ENCODE results near the gene GALNT13.

The GALNT13 gene

GRCh38 chr2:153886833-153887232 lies 15.1 kb downstream of the GALNT13 start:
- TF ChIP-seq, protein P1, sequence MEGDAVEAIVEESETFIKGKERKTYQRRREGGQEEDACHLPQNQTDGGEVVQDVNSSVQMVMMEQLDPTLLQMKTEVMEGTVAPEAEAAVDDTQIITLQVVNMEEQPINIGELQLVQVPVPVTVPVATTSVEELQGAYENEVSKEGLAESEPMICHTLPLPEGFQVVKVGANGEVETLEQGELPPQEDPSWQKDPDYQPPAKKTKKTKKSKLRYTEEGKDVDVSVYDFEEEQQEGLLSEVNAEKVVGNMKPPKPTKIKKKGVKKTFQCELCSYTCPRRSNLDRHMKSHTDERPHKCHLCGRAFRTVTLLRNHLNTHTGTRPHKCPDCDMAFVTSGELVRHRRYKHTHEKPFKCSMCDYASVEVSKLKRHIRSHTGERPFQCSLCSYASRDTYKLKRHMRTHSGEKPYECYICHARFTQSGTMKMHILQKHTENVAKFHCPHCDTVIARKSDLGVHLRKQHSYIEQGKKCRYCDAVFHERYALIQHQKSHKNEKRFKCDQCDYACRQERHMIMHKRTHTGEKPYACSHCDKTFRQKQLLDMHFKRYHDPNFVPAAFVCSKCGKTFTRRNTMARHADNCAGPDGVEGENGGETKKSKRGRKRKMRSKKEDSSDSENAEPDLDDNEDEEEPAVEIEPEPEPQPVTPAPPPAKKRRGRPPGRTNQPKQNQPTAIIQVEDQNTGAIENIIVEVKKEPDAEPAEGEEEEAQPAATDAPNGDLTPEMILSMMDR (IDR thresholded peaks at IDR 0.05; ENCODE audit: control insufficient read depth, extremely low read depth, insufficient read depth), result no peak
- no peak overlapping the region for H3K4me3 ChIP-seq (ENCODE audit: low read depth, low read length)
- DNase-seq (ENCODE audit: low read depth), result no peak

DNA sequence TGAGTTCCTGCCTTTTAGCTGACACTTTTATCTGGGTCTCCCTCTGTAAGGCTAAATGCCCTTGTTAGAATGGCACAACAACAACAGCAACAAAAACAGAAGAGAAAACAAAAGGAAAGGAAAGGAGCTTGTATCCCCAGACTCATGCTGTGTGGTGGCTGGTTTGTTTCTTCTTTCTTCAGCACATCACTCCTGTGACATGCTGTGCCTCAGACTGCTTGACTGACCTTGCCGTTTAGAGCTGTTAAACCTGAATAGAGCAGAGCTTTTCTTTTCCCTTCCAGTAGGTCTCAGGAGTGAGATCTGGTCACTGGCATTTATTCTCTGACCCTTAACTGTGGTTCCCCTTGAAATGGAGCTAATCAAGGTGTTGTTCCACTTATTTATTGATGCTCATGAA lies 18.9 kb downstream of the GALNT13 start:
- DNase-seq (ENCODE audit: low read depth), result no peak
- H3K4me3 ChIP-seq (ENCODE audit: low read depth, low read length), result no peak overlapping the region
- TF ChIP-seq, protein P1 (IDR thresholded peaks at IDR 0.05; ENCODE audit: control insufficient read depth, extremely low read depth, insufficient read depth), result no peak

DNA sequence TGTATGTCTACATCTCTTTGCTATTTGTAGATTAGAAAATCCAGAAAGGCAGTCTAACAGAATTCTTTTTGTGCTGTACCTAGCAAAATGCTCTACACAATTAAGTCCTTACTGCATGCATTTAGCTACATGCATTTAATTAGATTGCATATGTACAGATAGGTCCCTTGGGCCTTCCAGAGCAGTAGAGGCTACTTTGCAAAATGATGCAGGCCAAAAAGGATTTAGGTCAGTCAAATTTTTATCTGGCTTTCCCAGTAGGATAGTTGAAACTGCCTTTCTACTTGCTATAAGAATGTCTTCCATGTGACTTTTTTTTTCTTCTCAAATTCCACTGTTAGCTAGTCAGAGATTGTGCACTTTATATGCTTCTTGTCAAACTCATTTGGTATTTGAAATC lies 19.3 kb downstream of the GALNT13 start:
- no peak overlapping the region for H3K4me3 ChIP-seq (ENCODE audit: low read depth, low read length)
- no peak for DNase-seq (ENCODE audit: low read depth)
- TF ChIP-seq, protein P1 (IDR thresholded peaks at IDR 0.05; ENCODE audit: control insufficient read depth, extremely low read depth, insufficient read depth), result no peak

DNA sequence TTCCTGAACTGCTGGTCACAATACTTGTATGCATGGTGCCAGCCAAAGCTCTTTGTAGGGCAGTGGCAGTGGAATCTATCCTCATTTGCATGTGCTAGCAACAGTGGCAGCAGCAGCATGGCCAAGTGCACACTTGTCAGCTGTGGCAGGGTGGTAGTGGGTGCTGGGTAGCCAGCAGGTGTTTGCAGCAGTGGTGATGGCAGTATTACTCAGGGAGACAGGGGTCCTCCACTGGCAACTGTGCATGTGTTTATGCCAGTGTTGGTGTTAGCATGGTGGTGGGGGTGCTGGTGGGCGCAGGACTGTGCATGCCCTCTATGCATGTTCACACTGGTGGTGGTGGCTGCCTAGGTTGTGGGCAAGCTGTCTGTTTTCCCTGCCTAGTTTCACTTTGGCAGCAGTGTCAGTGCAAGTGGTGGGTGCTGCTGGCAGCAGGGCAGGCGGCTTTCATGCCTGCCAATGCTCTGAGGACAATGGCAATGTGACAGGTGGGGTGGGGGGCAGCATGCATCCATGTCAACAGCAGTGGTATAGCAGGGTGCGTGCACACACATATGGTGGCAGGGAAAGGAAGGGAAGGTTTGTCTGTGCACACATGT lies 41.2 kb downstream of the GALNT13 start:
- no peak overlapping the region for H3K4me3 ChIP-seq (ENCODE audit: low read depth, low read length)
- TF ChIP-seq, protein P1 (IDR thresholded peaks at IDR 0.05; ENCODE audit: control insufficient read depth, extremely low read depth, insufficient read depth), result no peak
- no peak for DNase-seq (ENCODE audit: low read depth)

DNA sequence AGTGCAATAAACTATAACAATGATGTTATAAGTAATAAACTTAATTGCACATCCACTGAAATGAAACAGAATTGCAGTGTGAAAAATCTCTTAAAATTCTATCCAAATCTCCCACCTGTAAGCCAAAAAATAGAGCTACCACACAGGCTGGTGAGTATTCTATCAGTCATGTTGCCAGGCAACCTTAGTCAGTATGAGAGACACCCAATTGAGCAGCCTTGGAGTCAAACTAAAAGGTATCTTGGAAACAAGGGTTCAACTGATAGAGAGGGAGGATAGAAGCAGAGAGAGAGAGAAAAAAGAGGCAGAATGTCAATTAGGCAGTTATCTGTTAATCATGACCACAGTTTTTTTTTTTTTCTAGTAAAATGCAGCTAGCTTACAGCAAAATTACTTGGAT lies 45.8 kb downstream of the GALNT13 start:
- TF ChIP-seq, protein P1 (IDR thresholded peaks at IDR 0.05; ENCODE audit: control insufficient read depth, extremely low read depth, insufficient read depth), result no peak
- DNase-seq (ENCODE audit: low read depth), result no peak
- H3K4me3 ChIP-seq (ENCODE audit: low read depth, low read length), result no peak overlapping the region

DNA sequence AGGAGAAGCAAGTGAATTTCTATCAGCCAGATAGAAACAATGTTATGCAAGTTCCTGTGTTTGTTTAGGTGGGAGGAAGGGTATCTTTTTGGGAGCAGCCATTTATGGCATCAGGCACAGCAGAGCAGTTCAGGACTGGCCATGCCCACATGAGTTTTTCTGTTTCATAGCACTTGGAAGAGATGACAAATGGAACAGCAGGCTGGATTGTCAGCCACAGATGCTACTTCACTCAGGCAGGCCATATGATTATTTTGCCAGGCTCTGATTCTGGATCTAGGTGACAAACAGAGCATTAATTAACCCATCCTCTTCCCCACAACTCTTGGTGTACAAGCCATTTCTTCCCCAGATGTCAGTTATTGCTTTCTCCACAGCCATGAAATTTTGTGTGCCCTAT lies 63.8 kb downstream of the GALNT13 start:
- no peak overlapping the region for H3K4me3 ChIP-seq (ENCODE audit: low read depth, low read length)
- TF ChIP-seq, protein P1 (IDR thresholded peaks at IDR 0.05; ENCODE audit: control insufficient read depth, extremely low read depth, insufficient read depth), result no peak
- no peak for DNase-seq (ENCODE audit: low read depth)

DNA sequence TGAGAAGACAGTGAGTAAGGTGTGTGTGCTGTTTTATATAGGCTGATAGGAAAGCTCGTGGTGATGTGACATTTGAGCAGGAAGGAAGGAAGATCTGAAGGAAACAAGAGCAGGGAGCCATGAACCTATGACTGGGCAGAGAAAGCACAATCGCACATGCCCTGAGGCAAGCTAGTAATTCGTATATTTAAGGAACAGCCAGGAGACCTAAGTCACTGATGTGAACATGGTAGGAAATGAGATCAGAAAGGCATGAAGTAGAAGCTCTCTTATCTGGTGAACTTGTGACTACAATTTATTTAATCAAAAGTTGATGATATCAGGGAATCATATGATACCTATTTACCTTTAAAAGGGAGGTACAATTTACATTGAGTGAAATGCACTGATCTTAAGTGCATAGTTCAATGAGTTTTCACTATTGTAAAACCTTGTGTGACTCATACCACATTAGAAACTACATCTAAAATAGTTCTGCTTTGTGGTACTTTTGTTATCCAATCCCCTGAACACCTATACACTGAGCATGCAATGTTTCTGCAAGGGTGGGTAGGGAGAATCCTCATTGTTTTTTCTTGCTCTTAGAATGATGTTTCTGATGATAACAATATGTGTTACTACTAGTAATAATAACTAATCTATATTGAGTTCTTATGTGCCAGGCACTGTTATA lies 67.5 kb downstream of the GALNT13 start:
- H3K4me3 ChIP-seq (ENCODE audit: low read depth, low read length), result no peak overlapping the region
- TF ChIP-seq, protein P1 (IDR thresholded peaks at IDR 0.05; ENCODE audit: control insufficient read depth, extremely low read depth, insufficient read depth), result no peak
- DNase-seq (ENCODE audit: low read depth), result no peak
